GM21528 (cell line): ENCODE data around the gene RAET1G.
"Not testable (repeated sequence)": the region's sequence is repeated elsewhere in the genome, so short reads cannot be mapped to it uniquely, and the experiment has no call there.

Source experiments
- ATAC-seq: cut with Tn5 transposase; IDR thresholded peaks from one replicate; pipeline ENCODE4 v1.9.1; 2021; ENCODE audit warnings: mild to moderate bottlenecking, moderate library complexity; ENCODE audit not compliant: unreplicated experiment, low FRiP score

The RAET1G gene

DNA sequence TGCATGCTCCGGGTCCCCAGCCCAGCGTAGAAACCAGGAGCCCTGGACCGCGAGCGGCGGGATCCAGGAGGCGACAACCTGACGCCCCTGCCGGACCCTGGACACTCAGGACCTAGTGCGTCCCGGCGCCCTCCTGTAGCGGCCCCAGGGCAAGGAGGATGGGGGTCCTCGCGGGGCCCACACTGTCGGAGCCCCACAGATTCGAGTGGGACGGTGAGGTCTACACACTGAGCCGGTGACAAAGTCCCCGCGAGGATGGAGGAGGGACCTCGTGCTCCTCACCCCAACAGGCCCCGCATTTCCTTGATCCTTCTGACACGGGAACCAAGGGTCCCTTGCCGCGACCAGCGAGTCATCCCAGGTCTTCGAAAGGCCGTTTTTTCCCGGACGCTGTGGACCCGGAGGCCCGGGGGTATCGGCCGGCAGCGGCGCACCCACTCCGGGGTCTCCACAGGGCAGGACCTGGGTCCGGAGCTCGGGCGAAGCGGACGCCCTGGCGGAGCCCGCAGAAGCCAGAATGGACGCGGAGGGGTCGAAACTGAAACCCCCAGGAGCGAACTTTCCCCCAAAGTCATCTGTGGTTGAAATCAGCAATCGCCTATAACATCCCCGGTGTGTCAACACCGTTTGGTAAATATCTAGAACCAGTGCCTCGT, 31.5 kb upstream of the RAET1G start:
- ATAC-seq: not testable (repeated sequence)

DNA sequence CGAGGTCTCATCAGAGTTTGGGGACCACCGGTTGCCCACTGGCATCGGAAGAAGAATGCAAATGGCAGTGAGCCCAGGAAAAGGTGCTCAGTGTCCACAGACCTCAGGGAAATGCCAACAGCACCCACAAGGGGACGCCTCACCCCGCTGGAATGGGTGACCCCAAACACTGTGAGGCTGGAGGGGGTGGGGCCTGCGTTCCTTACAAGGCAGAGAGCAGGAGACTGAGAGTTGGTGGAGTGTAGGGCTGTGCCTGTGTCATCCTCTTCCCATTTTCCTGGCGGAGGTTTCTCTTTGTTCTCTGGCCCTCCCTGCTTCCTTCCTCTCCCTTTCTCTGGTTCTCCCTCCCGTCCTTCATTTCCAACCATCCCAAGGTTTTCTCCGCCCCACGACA, 31.0 kb upstream of the RAET1G start:
- ATAC-seq: not testable (repeated sequence)

DNA sequence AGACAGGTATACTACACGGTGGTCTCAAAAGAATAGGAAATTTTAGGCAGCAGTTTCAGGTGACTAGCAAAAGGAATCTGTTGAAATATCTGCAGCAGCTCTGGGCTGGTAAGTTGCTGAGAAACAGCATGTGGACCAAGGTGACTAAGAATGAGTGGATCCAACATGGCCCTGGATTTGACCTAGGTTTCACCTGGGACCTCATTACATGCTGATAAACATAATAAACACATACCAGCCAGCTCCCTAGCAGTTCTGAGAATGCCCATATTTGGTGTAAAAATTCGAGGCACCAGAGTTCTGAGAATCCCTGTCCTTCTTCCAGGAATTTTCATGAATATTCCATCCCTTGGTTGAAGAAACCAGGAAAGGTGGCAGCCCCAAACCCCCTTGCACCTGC, 30.5 kb upstream of the RAET1G start:
- ATAC-seq: not testable (repeated sequence)

DNA sequence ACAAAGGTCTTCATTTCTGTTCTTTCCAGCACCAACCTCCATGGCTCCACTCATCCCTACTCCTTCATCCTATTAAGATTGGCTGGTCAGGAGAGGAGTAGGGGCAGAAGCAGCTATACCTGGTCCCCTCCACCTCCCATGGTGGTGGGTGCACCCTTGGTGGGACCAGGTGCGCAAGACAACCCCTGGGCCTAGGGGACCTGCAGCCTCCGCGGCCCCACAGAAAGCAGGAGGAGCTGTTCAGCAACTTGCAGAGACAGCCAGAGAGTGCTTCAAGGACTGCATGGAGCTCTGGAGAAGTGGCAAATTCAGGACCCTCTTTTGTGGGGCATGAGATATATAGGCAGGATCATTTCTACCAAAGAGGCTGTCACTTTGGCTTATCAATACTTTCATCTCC, 28.7 kb upstream of the RAET1G start:
- no peak for ATAC-seq

DNA sequence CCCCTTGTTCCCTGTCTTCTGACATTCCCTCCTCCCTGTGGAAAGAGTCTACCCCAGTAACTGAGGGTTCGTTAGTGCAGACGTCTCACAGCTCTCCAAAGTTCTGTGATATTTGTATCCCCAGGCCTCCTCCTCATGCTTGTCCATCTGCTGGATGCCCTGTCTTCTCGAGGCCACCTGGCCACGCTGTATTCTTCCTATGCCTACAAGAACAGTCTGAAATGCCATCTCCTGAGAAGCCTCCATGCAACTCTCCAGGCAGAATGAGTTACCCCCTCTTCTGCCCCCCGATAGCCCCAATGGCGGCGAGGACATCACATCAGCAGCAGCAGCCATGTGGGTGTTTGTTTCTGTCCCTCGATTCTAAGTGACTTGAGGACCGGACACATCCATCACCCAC, 28.2 kb upstream of the RAET1G start:
- ATAC-seq: no peak

GRCh38 chr6:149950423-149950822, 27.5 kb upstream of the RAET1G start:
- ATAC-seq: no peak

- ATAC-seq: no peak
These were observed 25.7 kb upstream of the RAET1G start for GRCh38 chr6:149948616-149949015.

- no peak for ATAC-seq
These were observed 25.1 kb upstream of the RAET1G start for GRCh38 chr6:149948011-149948410.

DNA sequence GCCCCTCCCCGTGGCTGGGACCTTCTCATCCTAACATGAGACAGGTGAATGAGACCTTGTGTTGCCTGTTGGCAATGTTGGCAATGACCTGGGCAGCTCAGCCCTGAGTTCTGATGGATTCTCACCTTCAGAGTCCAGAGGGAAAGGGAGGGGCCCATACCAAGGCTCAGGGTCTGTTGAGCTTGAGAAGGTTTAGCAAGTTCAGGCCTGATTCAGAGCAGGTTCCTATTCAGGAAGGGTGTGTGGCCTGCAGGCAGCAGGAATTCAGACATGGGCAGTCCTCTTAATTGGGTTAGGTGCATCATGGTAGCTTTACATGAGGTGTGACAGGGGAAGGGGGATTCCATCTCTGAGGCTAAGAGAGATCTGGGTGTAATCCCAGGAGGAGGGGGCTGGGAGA, 24.6 kb upstream of the RAET1G start:
- ATAC-seq: not testable (repeated sequence)

DNA sequence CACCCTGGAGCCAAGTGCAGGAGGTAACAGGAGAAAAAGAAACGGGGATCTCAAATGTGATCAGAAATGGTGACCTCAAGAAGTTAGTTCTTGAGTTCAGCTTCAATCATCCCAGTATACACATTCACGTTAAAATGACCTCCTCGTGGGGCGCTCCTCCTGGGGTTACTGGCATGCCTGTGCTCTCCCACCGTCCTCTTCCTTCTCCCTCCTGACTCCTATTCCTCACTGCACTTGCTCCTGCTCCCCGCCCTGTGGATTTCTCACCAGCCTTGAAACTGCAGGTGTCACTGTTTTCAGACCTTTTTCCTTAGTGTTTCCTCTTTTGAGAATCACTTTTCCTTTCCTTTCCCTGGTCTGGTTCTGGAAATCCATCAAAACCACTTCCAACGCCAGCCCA, 23.7 kb upstream of the RAET1G start:
- ATAC-seq: not testable (repeated sequence)

DNA sequence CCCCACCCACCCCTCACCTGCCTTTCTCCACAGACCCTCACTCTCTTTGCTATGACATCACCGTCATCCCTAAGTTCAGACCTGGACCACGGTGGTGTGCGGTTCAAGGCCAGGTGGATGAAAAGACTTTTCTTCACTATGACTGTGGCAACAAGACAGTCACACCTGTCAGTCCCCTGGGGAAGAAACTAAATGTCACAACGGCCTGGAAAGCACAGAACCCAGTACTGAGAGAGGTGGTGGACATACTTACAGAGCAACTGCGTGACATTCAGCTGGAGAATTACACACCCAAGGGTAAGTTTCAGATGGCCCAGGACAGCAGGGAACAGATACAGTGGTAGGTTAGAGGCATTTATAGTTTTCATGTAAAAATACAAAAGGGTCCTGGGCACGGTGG, 22.4 kb upstream of the RAET1G start:
- ATAC-seq: not testable (repeated sequence)

- ATAC-seq: not testable (repeated sequence)
These were observed 20.4 kb upstream of the RAET1G start for GRCh38 chr6:149943321-149943720.

DNA sequence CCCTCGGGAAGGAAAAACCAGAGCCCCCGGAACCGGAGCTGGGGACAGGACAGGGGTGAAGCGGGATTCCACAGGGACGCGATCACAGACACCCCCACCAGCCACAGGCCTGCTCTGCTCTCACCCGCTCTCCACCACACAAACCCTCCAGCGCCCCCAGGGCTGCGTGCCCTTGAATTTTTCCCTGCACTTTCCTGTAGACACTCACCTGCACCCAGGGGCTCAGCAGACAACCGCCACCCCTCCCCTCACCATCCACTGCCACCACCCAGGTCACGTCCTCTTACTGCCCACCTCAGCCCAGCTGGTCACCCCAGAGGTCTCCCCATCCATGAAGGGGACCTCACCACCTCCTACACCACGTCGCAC, 19.5 kb upstream of the RAET1G start:
- no peak for ATAC-seq

GRCh38 chr6:149941583-149942460, 18.9 kb upstream of the RAET1G start, which contains the start of gene ULBP2:
Gene ULBP2, plus strand, starts transcription at chr6:149942014. Its CDS starts 59 bp downstream, at chr6:149942073.
- ATAC-seq: no peak

GRCh38 chr6:149940672-149940982, 17.7 kb upstream of the RAET1G start:
- no peak for ATAC-seq

DNA sequence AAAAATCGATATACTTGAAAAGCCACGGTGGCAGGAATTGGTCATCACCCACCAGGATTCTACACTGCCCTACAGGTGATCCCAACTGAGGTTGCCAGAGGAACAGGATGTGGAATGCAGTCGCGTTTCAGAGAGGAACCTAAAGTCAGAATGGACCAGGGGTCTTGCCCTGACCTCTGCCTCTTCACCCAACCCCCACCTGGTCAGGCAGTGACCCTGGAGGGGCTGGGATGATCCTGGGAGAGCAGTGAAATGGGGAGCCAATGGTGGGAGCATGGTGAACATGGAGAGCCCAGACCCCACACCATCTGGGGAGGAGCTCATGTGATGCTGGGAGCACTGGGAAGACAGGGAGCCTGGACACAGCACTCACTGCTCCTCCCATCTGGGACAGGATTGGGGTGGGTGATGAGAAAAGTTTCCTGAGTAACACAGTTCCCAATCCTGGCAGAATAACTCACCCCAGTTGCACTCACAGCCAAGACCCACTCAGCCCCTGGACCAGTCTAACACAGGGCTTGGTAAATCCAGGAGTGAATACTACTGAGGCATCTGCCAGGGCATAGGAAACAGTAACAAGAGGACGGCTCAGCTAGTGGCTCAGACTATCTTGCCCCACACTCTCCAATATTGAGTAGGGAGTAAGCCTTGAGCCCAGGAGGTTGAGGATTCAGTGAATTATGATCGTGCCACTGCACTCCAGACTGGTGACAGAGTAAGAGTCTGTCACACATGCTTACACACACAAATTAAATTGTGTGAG, 17.2 kb upstream of the RAET1G start:
- ATAC-seq: no peak

DNA sequence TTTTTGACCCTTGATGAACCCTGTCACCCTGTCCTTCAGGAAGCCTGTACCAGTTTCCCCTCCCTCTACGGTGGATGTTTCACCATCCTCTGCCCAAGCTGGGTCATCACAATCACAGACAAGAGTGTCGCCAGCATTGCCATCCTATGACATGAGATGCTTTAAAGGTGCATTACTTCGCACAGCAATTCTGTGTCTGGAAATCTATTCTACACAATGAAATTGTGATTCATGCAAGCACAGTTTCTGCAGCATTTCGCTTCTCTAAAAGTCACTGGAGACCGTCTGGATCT, 16.4 kb upstream of the RAET1G start:
- no peak for ATAC-seq

DNA sequence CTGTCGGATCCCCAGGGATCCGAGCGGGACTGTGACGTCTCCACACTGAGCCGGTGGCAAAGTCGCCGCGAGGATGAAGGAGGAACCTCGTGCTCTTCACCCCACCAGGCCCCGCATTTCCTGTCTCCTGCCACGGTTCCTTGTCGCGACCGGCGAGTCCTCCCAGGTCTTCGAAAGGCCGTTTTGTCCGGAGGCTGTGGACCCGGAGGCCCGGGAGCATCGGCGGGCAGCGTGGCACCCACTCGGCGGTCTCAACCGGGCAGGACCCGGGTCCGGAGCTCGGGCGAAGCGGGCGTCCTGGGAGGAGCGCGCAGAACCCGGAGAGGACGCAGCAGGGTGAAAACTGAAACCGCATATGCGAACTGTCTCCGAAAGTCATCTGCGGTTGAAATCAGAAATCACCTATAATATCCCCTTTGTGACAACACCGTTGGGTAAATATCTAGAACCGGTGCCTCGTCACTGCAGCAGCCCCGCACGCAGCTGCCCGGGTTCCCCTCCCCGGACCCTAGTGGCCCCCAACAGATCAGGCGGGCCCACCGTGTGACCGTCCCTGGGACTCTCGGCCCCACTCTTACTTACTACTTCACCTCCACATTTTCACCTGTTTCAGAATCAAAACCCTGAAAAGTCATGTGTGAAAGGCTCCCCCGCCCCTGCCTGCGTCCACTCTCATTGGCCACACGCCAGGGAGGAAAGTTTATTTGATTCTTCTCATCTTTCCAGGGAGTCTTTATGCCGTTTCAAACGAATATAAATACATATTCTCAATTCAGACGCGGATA, 15.8 kb upstream of the RAET1G start:
- peak; percentile 66 for ATAC-seq

DNA sequence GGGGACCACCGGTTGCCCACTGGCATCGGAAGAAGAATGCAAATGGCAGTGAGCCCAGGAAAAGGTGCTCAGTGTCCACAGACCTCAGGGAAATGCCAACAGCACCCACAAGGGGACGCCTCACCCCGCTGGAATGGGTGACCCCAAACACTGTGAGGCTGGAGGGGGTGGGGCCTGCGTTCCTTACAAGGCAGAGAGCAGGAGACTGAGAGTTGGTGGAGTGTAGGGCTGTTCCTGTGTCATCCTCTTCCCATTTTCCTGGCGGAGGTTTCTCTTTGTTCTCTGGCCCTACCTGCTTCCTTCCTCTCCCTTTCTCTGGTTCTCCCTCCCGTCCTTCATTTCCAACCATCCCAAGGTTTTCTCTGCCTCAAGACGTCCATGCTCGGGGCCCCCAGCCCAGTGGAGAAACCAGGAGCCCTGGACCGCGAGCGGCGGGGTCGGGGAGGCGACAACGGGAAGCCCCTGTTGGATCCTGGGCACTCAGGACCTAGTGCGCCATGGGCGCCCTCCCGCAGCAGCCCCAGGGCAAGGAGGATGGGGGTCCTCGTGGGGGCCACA, 15.2 kb upstream of the RAET1G start:
- ATAC-seq: not testable (repeated sequence)

DNA sequence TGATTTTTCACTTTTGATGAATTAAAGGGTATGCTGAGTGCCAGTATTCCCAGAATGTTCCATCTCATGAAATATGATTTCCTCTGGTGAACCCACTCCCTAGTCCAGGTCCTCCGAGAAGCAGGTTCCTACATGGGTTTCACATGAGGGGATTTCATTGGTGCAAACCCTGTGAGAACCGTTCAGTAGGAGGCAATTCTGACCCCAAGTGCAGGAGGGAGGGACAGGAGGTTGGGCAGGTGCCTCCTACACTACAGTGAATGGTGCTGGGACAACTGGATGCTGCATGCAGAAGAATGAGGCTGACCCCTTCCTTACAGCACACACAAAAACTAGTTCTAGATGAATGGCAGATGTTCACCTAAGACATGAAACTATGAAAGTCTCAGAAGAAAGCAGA, 13.8 kb upstream of the RAET1G start:
- ATAC-seq: no peak
